Skeletal muscle tissue (tissue), 4 donors: ENCODE measurements around the gene GADD45B. TPM values are rescaled to one million over a fixed set of nuclear protein-coding genes. Genes with fewer than 3 reads are reported as not detected.
"Not testable (repeated sequence)": the region's sequence is repeated elsewhere in the genome, so short reads cannot be mapped to it uniquely, and the experiment has no call there.

Source experiments
- H3K27ac ChIP-seq: one replicate; pipeline ENCODE4 v1.7.0; 2013; ENCODE audit warnings: mild to moderate bottlenecking, low read depth, low read length, inconsistent platforms
- H3K27me3 ChIP-seq, 3 donors: one replicate each; pipeline ENCODE4 v1.7.0; 2013; ENCODE audit warnings: low read length in 3 of 3; ENCODE audit not compliant: control insufficient read depth in 3 of 3, insufficient read depth in 3 of 3
- H3K36me3 ChIP-seq, 3 donors: one replicate each; pipeline ENCODE4 v1.7.0; 2013; ENCODE audit warnings: low read length in 3 of 3; ENCODE audit not compliant: control insufficient read depth in 3 of 3, insufficient read depth in 3 of 3
- H3K4me1 ChIP-seq, 3 donors: one replicate each; pipeline ENCODE4 v1.7.0; 2013; ENCODE audit warnings: low read length in 3 of 3, mild to moderate bottlenecking in 3 of 3; ENCODE audit not compliant: control insufficient read depth in 3 of 3, insufficient read depth in 3 of 3
- H3K4me3 ChIP-seq, 3 donors: one replicate each; pipeline ENCODE4 v1.7.0; 2013; ENCODE audit warnings: low read length in 3 of 3
- H3K9ac ChIP-seq, 3 donors: one replicate each; pipeline ENCODE4 v1.7.0; 2013; ENCODE audit warnings: low read length in 3 of 3, mild to moderate bottlenecking in 3 of 3, moderate library complexity in 2 of 3, low read depth in 1 of 3
- H3K9me3 ChIP-seq, 3 donors: one replicate each; pipeline ENCODE4 v1.7.0; 2013; ENCODE audit warnings: low read length in 3 of 3; ENCODE audit not compliant: control insufficient read depth in 3 of 3
- total RNA-seq: library from RNA; depleted of rRNA; stranded (reverse); fragments of >200 nt; gene quantifications from one replicate; pipeline ENCODE4 v1.2.3, GENCODE V29; 2014
- donor health status: Osteomylitis.

The GADD45B gene
- total RNA-seq, 1 donor from 2014 or later: 5.7 TPM

DNA sequence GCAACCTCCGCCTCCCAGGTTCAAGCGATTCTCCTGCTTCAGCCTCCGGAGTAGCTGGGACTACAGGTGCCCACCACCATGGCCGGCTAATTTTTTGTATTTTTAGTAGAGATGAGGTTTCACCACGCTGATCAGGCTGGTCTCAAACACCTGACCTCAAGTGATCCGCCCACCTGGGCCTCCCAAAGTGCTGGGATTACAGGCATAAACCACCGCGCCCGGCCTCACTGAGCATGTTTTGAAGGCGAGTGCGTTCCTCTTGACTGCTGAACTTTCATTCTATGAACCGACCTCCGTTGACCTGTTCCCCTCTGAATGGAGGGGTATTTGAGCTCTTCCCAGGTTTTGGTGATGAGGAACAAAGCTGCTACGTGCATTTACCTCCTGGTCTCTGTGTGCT, 17.5 kb downstream of the GADD45B start:
- H3K4me3 ChIP-seq, H3K9me3 ChIP-seq, H3K36me3 ChIP-seq, H3K27ac ChIP-seq, H3K27me3 ChIP-seq, H3K9ac ChIP-seq: not testable (repeated sequence)
- H3K4me1 ChIP-seq: peaks cover 43 to 61% (median 49%) of the 10 kb centered on the region in 3 donors

DNA sequence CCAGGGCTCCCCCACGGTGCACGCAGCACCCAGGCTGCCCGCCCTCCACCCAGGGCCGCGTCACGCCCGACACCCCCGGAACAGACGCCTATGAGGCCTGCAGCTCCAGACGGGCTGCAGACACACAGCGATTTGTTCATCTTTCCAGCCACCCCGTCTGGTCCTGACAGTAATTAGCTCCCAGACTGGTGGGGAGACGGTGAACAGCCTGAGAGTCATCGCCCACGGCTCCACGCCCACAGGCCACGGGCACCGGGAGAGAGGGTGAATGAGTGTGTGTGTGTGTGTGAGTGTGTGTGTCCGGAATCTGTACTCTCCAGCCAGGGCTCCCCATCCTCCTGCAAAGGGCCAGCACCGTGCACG, 18.1 kb downstream of the GADD45B start:
- Histone ChIP-seq H3K4me1 (peaks cover 39 to 58% (median 47%) of the 10 kb centered on the region in 3 donors), H3K9ac (peak overlapping the region in 2 of 3 donors; percentile 82 to 85)

DNA sequence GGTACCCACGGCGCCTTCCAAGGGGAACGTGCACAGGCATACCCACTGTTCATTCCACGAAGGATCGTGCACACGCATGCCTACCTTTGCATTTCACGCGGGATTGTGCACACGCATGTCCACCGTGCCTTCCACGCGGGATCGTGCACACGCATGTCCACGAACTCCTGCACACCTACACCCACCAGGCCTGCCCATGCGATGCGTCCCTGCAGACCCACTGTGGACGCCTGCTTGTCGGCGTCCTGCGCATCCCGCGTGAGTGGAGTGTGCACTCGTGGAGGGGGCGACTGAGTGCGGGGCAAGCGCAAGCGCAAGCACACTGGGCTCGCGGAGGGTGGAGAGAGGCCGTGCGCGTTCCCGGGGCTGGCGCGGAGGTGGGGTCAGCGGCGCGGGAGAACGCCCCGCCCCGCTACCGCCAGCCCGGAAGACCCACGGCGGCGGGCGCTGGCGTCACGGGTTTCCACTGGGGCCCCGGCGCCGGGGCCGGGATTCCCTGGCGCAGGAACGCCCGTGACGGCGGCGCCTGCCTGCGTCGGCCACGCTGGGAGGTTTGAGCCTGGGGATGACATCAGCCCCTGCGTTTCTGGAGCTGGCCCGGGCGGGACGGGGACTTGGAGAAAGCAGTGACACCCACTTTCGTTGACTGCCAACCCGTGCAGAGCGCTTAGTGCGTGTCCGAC, 18.7 kb downstream of the GADD45B start:
- H3K4me3 ChIP-seq: peak overlapping the region; percentile 75 to 77 (median 76)
- peak overlapping the region; percentile 82 to 85 (median 85) for H3K9ac ChIP-seq
- H3K4me1 ChIP-seq: peaks cover 38 to 57% (median 46%) of the 10 kb centered on the region in 3 donors
- H3K27ac ChIP-seq: peak overlapping the region; percentile 96
- H3K27me3 ChIP-seq: no peaks in the 10 kb centered on the region
- H3K9me3 ChIP-seq: no peaks in the 10 kb centered on the region
- H3K36me3 ChIP-seq: no peaks in the 10 kb centered on the region

More for the DNA sequence above, 18.1 kb downstream of the GADD45B start:
- H3K27ac ChIP-seq: peak overlapping the region; percentile 96
- H3K27me3 ChIP-seq: no peaks in the 10 kb centered on the region
- peak overlapping the region; percentile 52 to 76 (median 75) for H3K4me3 ChIP-seq
- no peaks in the 10 kb centered on the region for H3K36me3 ChIP-seq
- H3K9me3 ChIP-seq: no peaks in the 10 kb centered on the region

DNA sequence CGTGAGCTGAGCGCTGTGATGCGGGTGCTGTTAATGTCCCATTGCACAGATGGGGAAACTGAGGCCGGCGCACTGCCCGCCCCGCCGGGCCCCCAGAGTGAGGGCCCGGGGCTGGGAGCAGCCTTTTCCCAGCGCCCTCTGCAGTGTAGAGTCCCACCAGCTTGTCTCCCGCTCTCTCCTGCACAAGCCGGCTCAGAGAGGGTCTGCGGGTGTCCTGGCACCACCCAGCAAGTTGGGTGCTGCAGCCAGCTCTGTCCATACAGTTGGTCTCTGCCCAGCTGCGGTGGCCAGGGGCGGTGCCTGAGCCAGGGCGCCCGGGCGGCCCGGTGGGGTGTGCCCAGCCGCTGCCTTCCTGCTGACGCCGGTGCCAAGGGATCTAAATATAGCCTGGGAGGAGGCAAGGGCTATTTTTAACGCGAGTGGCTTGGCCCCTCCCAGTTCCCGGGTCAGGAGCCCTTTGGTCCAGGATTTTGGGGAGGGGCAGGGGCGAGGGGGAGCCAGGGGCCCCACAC, 19.3 kb downstream of the GADD45B start:
- H3K27me3 ChIP-seq: no peaks in the 10 kb centered on the region
- H3K27ac ChIP-seq: peak overlapping the region; percentile 96
- H3K36me3 ChIP-seq: no peaks in the 10 kb centered on the region
- peak overlapping the region; percentile 82 to 85 (median 85) for H3K9ac ChIP-seq
- H3K4me3 ChIP-seq: peak overlapping the region; percentile 75 to 77 (median 76)
- H3K4me1 ChIP-seq: peaks cover 39 to 58% (median 46%) of the 10 kb centered on the region in 3 donors
- H3K9me3 ChIP-seq: no peaks in the 10 kb centered on the region

DNA sequence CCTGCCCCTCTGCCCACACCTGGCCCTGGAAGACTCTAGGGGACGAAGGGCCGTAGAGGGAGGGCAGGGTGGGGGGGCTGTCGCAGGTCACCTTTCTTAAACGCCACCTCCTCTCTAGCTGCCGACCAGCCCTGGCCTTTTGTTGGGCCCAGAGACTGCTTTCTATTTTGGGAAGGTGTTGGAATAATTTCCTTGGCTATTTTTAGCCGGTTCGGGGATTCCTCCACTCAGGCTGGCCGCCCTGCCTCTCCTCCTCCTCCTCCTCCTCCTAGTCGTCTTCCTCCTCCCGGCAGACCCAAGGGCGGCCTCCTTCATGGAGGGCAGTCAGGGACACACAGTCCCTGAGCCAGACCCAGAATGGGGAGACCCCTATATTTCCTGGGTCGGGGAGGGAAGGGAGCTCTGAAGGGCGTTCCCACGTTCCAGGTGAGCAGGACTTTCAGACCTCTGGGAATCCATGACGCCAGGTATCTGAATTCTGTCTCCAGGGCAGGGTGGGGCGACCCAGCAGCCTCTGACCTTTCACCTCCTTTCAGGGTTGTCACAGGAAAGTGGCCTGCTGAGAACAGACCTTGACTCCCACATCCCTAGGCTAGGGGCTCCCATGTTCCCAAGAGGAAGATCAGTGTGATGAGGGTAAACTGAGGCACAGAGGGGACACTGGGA, 19.9 kb downstream of the GADD45B start:
- no peaks in the 10 kb centered on the region for H3K27me3 ChIP-seq
- no peaks in the 10 kb centered on the region for H3K36me3 ChIP-seq
- peak overlapping the region; percentile 96 for H3K27ac ChIP-seq
- peak overlapping the region; percentile 76 to 85 (median 82) for H3K9ac ChIP-seq
- H3K9me3 ChIP-seq: no peaks in the 10 kb centered on the region
- H3K4me3 ChIP-seq: peak overlapping the region; percentile 1 to 75 (median 54)
- H3K4me1 ChIP-seq: peaks cover 38 to 59% (median 47%) of the 10 kb centered on the region in 3 donors

DNA sequence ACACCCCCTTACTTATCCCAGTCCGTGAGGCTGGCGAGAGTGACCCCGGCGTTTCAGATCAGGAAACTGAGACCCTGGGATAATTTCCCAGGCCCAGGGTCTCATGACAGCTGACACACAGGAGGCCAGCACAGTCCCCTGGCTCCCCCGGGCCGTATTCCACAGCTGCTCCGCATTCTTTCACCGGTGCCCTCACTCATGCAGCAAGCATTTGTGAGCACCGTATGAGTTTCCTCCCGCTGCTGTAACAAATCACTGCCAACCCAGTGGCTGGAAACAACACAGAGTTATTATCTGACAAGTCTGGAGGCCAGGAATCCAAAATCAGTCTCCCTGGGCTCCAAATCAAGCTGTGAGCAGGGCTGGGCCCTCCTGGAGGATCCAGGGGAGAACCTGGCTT, 21.3 kb downstream of the GADD45B start:
- no peaks in the 10 kb centered on the region for H3K9me3 ChIP-seq
- no peaks in the 10 kb centered on the region for H3K27me3 ChIP-seq
- peak overlapping the region in 1 of 3 donors; percentile 25 for H3K9ac ChIP-seq
- no peak overlapping the region for H3K4me3 ChIP-seq
- H3K4me1 ChIP-seq: peaks cover 32 to 52% (median 39%) of the 10 kb centered on the region in 3 donors
- no peaks in the 10 kb centered on the region for H3K36me3 ChIP-seq
- H3K27ac ChIP-seq: peak overlapping the region; percentile 96

DNA sequence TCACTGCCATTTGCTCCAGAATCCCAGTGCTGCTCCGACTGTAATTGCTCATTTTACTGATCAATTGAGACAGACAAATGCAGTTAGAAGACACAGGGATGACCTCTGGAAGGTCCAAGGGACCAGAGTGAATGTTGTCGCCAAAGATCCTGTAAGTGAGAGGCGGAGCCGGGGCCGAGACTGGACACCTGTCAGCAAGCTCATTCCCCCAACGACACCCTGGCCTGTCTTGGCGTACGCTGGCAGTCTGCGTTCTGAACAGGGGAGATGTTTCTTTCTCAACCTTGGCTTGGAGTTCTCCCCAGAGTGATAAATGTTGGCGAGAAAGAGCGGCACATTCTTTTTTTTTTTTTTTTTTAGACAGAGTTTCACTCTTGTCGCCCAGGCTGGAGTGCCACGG, 24.2 kb downstream of the GADD45B start:
- Histone ChIP-seq H3K4me3 (peak overlapping the region in 2 of 3 donors; percentile 23 to 37), H3K9ac (peak overlapping the region; percentile 34 to 65 (median 65)), H3K27ac (peak overlapping the region; percentile 63), H3K4me1 (peaks cover 23 to 38% (median 30%) of the 10 kb centered on the region in 3 donors), H3K36me3 (no peaks in the 10 kb centered on the region), H3K27me3 (no peaks in the 10 kb centered on the region), H3K9me3 (no peaks in the 10 kb centered on the region)

DNA sequence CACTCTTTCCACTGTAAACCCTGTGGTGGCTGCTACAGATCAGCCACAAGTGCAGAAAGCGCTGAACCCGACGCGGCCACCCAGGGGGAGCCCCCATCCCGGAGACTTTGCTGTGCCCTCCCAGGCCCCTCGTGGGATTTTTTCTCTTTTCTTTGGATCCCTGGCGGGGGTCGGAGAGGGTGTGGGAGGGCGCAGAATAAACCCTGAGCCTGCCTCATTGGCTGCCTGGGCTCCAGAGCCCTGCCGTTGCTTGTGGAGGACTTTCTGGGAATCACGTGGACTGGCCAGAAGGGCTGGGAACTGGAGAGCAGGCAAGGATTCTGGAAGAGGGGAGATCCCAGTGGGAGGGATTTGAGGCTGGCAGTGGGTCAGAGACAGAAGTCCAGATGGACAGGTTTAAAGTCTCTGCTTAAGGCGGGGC, 24.9 kb downstream of the GADD45B start:
- H3K4me3 ChIP-seq: no peak overlapping the region
- H3K27ac ChIP-seq: peak overlapping the region; percentile 63
- no peaks in the 10 kb centered on the region for H3K36me3 ChIP-seq
- H3K4me1 ChIP-seq: peaks cover 18 to 35% (median 24%) of the 10 kb centered on the region in 3 donors
- no peaks in the 10 kb centered on the region for H3K27me3 ChIP-seq
- H3K9me3 ChIP-seq: no peaks in the 10 kb centered on the region
- H3K9ac ChIP-seq: peak overlapping the region in 2 of 3 donors; percentile 34 to 60

DNA sequence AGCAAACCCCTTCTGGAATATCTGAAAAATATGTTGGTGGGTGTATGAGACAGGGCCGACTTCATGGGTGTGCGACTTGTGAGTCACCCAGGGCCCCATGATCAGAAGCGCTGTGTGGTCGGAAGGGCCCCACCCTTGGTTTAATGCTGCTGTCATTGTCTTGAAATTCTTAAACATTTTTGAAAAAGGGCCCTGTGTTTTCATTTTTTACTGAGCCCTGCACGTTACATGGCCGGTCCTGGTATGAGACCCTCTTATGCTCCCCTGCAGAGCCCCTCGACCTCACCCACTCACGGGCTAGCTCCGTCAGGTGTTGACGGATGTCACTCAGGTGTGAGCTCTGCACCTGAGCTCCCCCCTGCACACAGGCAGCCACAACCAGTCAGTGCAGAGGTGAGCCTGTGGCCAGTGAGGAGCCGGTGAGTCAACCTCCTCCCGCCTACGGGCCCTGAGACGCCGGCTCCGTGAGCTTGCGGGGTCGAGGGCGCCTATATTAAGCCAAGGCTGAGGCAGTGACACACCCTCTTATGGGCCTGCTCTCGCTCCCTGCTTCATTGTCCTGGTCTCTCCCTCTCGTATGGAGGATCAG, 27.7 kb downstream of the GADD45B start:
- Histone ChIP-seq H3K4me1 (peaks cover 13 to 23% (median 20%) of the 10 kb centered on the region in 3 donors), H3K4me3 (no peak overlapping the region), H3K27ac (no peak overlapping the region), H3K9me3 (no peaks in the 10 kb centered on the region), H3K36me3 (no peaks in the 10 kb centered on the region), H3K9ac (no peak overlapping the region), H3K27me3 (no peaks in the 10 kb centered on the region)

DNA sequence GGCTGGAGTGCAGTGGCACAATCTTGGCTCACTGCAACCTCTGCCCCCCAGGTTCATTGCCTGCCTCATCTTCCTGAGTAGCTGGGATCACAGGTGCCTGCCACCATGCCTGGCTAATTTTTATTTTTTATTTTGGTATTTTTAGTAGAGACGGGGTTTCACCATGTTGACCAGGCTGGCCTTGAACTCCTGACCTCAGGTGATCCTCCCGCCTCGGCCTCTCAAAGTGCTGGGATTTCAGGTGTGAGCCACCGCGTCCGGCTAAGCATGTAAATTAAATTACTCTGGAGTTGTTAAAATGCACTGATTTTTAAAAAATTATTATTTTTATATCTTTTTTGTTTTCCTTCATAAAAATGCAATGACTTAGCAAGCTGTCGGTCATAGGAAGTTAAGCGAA, 30.7 kb downstream of the GADD45B start:
- not testable (repeated sequence) for H3K9ac ChIP-seq, H3K4me1 ChIP-seq, H3K4me3 ChIP-seq, H3K27ac ChIP-seq, H3K27me3 ChIP-seq, H3K9me3 ChIP-seq, H3K36me3 ChIP-seq
